GM18909 (cell line): ENCODE results near the gene SHISA7.
"Not testable (repeated sequence)": the region's sequence is repeated elsewhere in the genome, so short reads cannot be mapped to it uniquely, and the experiment has no call there.

Source experiments
- ATAC-seq: cut with Tn5 transposase; IDR thresholded peaks from one replicate; pipeline ENCODE4 v1.9.1; 2021; ENCODE audit warnings: mild to moderate bottlenecking; ENCODE audit not compliant: unreplicated experiment, poor library complexity

The SHISA7 gene

GRCh38 chr19:55449469-55449868, 6.4 kb upstream of the SHISA7 start:
- ATAC-seq: no peak

DNA sequence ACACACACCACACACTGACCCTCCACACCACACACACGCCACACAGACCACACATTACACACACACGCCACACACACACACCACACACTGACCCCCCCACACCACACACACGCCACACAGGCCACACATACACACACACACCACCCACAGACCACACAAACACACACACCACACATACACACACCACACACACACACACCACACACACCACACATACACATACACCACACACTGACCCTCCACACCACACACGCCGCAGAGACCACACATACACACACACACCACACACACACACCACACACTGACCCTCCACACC, 5.0 kb upstream of the SHISA7 start:
- not testable (repeated sequence) for ATAC-seq

- ATAC-seq: no peak
These were observed 4.5 kb upstream of the SHISA7 start for GRCh38 chr19:55447421-55448174.

GRCh38 chr19:55446060-55446459, 3.0 kb upstream of the SHISA7 start:
- ATAC-seq: no peak

DNA sequence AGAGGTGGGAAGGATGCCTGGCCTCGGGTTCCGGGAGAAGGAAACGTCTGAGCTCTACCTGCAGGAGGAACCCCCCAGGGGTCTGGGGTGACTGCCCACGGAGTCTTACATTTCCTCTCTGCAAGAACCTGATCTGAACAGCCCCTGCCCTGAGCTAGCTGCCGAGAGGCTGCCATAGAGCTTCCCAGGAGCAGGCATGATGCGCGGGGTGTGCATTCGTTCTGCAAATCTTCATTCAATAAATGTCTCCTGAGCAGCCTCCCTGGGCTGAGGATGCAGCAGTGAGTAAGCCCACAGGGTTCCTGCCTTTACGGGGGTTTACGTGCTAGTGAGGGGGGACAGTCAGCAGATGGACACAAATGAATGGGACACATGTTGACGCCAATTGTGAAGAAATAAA, 1.5 kb upstream of the SHISA7 start:
- ATAC-seq: no peak

DNA sequence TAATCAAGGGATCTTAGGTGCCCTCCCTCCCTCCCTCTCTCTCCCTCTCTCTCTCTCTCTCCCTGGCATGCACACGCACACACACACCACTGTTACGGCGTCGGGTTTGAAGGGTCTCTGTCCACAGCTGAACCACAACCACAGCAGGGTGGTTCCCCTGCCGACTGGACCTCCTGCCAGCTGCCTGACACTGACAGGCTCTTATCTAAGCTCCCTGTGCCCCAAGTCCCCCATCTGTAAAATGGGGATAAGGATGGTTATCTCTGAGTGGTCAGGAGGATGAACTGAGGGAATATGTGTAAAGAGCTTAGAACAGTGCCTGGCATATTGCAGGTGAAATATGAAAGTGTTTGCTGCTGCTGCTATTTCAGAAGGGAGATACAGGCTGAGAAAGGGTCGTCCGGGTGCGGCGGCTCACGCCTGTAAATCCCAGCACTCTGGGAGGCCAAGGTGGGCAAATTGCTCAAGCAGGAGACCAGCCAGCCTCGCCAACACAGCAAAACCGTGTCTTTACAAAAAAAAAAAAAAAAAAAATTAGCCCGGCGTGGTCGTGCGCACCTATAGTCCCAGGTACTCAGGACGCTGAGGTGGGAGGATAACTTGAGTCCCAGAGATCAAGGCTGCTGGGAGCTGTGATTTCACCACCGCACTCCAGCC, 852 bp upstream of the SHISA7 start:
- ATAC-seq: no peak

DNA sequence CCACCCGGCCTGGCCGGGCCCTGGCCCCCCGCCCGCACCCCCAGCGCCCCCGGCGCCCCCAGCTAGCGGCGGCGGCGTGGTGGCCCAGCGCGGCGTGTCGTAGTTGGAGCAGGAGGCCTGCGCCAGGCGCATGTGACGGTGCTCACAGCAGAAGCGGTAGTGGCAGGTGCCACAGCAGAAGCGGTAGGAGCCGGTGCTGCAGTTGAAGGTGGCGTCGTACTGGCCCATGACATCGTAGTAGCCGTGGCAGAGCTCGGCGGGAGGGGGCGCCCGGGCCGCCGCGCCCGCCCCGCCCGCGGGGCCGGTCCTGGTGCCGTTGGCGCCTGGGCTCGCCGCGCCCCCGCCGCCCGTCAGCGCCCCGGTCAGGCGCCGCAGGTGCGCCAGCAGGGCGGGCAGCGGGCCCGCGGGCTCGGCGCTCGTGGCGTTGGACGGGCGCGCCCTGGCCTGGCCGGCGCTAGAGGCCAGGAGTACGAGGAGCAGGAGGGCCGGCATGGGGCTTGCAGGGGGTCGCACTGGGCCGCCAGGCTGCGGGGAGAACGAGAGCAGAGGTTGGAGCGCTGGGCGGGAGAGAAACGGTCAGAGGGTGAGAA, 633 bp downstream of the SHISA7 start:
- ATAC-seq: no peak

DNA sequence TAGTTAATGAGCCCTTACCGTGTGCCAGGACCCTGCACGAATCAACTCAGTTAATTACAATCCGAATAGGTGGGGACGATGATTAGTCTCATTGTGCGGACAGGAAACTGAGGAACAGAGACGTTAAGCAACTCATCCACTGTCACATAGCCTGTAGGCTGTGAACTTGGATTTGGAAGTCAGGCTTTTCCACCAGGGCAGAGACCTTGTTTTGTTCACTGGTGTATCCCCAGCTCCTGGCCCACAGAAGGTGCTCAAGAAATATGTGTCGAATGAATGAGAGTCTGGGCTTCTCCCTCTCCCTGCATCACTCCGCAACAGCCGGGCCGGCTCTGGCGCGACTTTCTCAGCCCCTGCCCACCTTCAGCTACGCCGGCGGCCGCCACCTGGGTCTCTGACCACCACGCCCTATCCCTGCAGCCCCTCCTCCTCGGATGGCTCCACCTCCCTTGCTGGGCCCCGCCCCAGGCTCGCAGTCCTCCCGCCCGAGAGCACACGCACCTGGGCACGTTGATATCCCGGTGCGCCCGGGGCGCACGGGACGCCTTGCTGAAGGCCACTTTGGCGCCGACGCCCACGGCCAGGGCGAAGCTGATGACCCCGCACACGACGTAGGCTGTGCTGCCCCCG, 1.3 kb downstream of the SHISA7 start:
- ATAC-seq: no peak

DNA sequence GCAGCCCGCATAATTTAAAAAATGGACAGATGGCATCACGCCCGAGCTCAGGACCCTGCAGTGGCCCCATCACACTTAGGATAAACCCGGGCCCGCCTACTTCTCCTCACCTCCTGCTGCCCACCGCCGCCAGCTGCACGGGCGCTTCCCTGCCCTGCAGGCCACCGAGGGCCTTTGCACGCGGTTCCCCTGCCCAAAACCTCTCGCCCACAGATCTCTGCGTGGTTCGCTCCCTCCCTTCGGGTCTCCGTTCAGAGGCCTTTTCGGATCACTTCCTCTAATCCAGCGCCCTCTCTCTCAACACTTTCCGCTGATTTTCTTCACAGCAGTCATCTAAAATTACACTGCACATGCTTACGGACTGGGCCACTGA, 1.8 kb downstream of the SHISA7 start:
- no peak for ATAC-seq

- no peak for ATAC-seq
These were observed 2.5 kb downstream of the SHISA7 start for GRCh38 chr19:55440411-55441105.

GRCh38 chr19:55439052-55439451, 4.0 kb downstream of the SHISA7 start:
- no peak for ATAC-seq

GRCh38 chr19:55437410-55437809, 5.7 kb downstream of the SHISA7 start:
- no peak for ATAC-seq

DNA sequence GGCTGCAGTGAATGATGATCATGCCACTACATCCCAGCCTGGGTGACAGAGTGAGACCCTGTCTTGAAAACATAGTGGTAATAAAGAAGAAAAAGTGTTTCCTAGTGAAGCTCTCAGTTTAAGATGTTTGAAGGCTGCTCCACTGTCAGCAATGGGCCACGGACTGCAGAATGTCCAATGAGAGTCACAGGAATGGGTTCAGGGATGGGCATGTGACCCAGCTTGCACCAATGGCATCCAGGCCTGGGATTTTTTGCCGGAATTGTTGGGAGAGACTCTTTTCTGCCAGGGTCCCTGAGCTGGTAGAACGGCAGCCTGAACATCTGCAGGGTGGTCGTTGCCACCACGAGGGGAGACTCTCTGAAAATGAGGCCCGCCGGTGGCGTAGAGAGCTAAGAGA, 6.3 kb downstream of the SHISA7 start:
- no peak for ATAC-seq

GRCh38 chr19:55435020-55435419, 8.1 kb downstream of the SHISA7 start:
- no peak for ATAC-seq

GRCh38 chr19:55434356-55434919, 8.7 kb downstream of the SHISA7 start:
- ATAC-seq: no peak

GRCh38 chr19:55433292-55433691, 9.8 kb downstream of the SHISA7 start:
- ATAC-seq: no peak

DNA sequence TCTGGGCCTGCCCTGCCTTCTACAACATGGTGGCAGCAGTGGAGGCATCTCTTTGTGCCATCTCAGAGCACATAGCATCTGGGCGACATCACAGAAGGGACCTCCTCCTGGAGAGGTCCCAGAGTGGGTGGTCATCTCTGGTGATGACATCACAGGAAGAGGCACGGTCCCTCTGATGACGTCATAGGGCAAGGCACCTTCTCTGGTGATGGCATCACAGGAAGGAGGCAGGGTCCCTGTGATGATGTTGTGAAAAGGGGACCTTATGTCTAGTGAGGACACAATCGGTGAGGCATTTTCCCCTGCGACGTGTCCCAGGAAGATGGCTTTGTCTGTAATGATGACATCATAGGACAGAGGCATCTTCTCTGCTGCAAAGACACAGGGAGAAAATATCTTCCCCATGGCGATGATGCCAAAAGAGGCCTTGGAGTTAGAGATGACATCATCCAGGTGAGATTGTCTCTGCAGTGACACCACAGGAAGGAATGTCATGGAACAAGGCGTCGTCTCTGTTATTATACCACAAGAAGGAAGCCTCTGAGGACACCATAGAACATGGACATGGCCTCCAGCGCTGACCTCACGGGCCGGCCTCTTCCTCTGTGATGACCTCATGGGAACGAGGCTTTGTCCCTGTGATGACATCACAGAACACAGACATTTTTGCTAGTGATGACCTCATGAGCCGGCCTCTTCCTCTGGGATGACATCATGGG, 10.7 kb downstream of the SHISA7 start:
- ATAC-seq: no peak

DNA sequence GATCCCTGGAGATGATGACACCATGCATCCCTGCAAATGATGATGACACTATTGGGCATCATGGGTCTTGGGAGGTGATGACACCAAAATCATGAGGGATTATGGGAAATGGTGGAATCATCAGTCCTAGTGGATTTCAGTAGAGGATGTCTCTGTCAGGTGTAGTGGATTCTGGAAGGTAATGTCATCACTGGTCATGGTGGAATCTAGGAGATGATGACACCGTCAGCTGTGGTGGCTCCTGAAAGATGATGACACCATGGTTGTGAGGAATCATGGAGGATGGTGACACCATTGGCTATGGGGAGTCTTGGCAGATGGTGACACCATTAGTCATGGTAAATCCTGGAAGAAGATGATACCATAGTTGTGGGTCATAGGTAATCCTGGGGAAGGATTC, 11.9 kb downstream of the SHISA7 start:
- no peak for ATAC-seq

DNA sequence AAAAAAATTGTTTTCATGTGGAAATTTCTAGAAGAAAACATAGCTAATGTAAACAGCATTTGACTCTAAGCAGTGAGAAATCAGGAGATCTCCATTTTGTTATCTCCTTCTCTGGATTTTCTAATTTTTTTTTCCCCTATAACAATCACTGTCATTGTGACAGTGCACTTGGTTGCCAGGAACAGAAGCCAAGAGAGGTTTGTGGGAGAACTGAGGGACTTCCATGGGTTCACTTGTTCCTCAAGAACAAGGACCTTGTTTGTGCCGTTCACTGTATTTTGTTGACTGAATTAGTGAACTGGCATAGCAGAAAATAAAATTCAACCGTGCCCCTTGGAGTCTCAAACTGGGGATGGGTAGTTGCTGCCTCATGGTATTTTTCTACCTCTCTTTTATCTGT, 17.1 kb downstream of the SHISA7 start:
- no peak for ATAC-seq

- no peak for ATAC-seq
These were observed 18.6 kb downstream of the SHISA7 start for GRCh38 chr19:55424518-55424917.
